Activated B cell treated with CpG ODN at 0.5 μM for 24 hours (primary cell): ENCODE data around the gene EPHA1. TPM values are rescaled to one million over a fixed set of nuclear protein-coding genes. Genes with fewer than 3 reads are reported as not detected.
"Not testable (repeated sequence)": the region's sequence is repeated elsewhere in the genome, so short reads cannot be mapped to it uniquely, and the experiment has no call there.

Experiments used
- ATAC-seq: fragments of 200-7000 bp; cut with Tn5 transposase; one replicate; pipeline ENCODE4 v1.10.0; 2021; ENCODE audit warnings: low read depth, mild to moderate bottlenecking, moderate library complexity
- CTCF ChIA-PET: fragments of 350-600 bp; sonication (Branson Sonifier 250); formaldehyde crosslinking; loops from one replicate; lab custom pipeline; 2021; ENCODE audit warnings: antibody characterized with exemption; lab: Charles Lee
- POLR2A ChIA-PET: fragments of 350-600 bp; sonication (Branson Sonifier 250); formaldehyde crosslinking; loops from one replicate; lab custom pipeline; 2021; ENCODE audit warnings: antibody characterized with exemption; lab: Charles Lee
- DNase-seq: peaks from one replicate; pipeline ENCODE4 v3.0.0; 2022
- H3K27ac Mint-ChIP-seq: one replicate; pipeline ENCODE4 v1.8.0; 2020; ENCODE audit warnings: mixed read lengths
- H3K27me3 Mint-ChIP-seq: one replicate; pipeline ENCODE4 v1.8.0; 2021; ENCODE audit warnings: mixed read lengths
- H3K36me3 Mint-ChIP-seq: one replicate; pipeline ENCODE4 v1.8.0; 2021; ENCODE audit warnings: low read depth, mixed read lengths
- H3K4me1 Mint-ChIP-seq: one replicate; pipeline ENCODE4 v1.8.0; 2021; ENCODE audit warnings: mixed read lengths
- H3K4me3 Mint-ChIP-seq: one replicate; pipeline ENCODE4 v1.8.0; 2020; ENCODE audit warnings: mild to moderate bottlenecking, mixed read lengths
- H3K9me3 Mint-ChIP-seq: one replicate; pipeline ENCODE4 v1.8.0; 2020; ENCODE audit warnings: mixed read lengths
- intact Hi-C: fragments of 100-400 bp; cut with micrococcal nuclease; formaldehyde crosslinking; loops from one replicate; pipeline ENCODE4 v1.15.1; 2024
- total RNA-seq: library from RNA; stranded (reverse); gene quantifications from 2 replicates; pipeline ENCODE4 v1.2.3, GENCODE V29; 2022
- TF ChIP-seq, protein P1 (sequence below): fragments of 200-600 bp; IDR thresholded peaks from one replicate; pipeline ENCODE4 v1.8.0; 2022; ENCODE audit warnings: antibody characterized with exemption, mild to moderate bottlenecking

EPHA1 gene
- total RNA-seq, 1 donor from 2014 or later, result not detected

DNA sequence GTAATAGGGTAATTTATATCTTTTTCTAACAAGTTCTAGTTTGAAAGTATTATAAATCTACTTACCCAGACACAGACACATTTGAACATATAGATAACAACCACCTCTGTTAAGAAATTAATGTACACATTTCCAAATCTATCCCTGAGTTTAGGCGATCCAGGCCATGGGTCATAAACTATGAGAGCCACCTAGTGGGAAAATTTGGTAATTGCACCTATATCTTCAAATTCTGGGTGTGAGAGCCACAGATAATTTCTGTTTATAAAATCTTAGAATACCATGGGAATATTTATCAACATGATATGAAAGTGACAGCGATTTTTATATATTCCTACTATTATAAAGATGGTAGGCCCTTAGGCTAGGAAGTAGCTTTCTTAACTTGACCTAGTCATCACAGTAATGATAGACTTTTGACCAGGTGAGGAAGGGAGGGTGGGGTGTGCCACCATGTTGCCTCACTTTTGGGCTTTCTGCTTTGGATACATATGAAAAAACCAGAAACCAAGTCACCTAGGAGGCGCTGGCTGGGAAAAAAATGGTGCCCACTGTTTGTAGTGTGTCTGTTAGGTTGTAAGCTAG is 8.0 kb upstream of the EPHA1 start:
- intact Hi-C loops, result loop anchor here (1.0 to 5.0 kb wide), 4 partner anchors 36 to 711 kb away; no protein-coding TSS in a partner anchor
- H3K27me3 Mint-ChIP-seq, result peaks cover 37% of the 10 kb centered on the region
- H3K36me3 Mint-ChIP-seq, result no peaks in the 10 kb centered on the region
- ATAC-seq, result no peak
- CTCF ChIA-PET, result interaction anchor here (0.7 to 5.2 kb wide), 12 partner anchors 9 to 711 kb away, joined by 3 to 118 read pairs (median 4); no protein-coding TSS in a partner anchor
- peaks cover 4% of the 10 kb centered on the region for H3K9me3 Mint-ChIP-seq
- TF ChIP-seq, protein P1, sequence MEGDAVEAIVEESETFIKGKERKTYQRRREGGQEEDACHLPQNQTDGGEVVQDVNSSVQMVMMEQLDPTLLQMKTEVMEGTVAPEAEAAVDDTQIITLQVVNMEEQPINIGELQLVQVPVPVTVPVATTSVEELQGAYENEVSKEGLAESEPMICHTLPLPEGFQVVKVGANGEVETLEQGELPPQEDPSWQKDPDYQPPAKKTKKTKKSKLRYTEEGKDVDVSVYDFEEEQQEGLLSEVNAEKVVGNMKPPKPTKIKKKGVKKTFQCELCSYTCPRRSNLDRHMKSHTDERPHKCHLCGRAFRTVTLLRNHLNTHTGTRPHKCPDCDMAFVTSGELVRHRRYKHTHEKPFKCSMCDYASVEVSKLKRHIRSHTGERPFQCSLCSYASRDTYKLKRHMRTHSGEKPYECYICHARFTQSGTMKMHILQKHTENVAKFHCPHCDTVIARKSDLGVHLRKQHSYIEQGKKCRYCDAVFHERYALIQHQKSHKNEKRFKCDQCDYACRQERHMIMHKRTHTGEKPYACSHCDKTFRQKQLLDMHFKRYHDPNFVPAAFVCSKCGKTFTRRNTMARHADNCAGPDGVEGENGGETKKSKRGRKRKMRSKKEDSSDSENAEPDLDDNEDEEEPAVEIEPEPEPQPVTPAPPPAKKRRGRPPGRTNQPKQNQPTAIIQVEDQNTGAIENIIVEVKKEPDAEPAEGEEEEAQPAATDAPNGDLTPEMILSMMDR, result peak; percentile 58
- no peaks in the 10 kb centered on the region for H3K4me1 Mint-ChIP-seq
- H3K27ac Mint-ChIP-seq, result no peak overlapping the region
- DNase-seq, result no peak
- no peak overlapping the region for H3K4me3 Mint-ChIP-seq
- POLR2A ChIA-PET, result interaction anchor here (0.7 to 1.1 kb wide), 2 partner anchors 9 to 36 kb away, joined by 3 read pairs; no protein-coding TSS in a partner anchor

DNA sequence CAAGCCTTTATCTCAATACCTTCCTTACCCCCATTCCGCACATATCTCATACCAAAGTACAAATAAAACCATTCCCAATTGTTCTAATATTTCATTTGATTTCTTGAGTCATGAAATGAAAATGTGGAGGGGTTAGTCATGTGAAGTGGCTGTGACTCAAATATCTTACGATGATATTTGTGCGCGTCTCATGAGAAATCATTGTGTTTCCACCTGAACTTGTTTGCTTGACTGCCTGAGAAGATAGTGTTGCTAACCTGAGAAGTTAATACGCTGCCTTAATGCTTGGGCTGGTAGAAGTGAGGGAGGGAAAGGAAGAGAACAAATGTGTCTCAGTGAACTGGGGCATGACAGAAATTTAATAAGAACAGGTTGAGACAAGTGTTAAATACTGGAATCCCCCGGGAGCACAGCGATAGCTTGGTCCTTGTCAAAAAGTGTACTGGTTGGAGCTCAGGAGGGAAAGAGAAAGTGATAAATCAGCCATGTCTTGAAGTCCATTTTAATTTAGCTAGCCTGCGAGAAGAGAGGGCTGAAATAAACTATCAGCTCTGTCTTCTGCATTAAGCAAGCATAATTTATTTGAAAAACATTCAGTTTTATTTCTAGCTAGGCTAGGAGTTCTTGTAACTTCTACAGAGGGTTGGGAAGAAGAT is 7.2 kb upstream of the EPHA1 start:
- Mint-ChIP-seq H3K9me3 (peaks cover 4% of the 10 kb centered on the region), H3K27me3 (peaks cover 39% of the 10 kb centered on the region), H3K4me1 (no peaks in the 10 kb centered on the region), H3K4me3 (no peak overlapping the region), H3K27ac (no peak overlapping the region), H3K36me3 (no peaks in the 10 kb centered on the region)
- ChIA-PET POLR2A (interaction anchor here (0.5 to 1.1 kb wide), 4 partner anchors 8 to 35 kb away, joined by 3 to 4 read pairs (median 3); no protein-coding TSS in a partner anchor), CTCF (interaction anchor here (0.7 to 5.2 kb wide), 13 partner anchors 8 to 712 kb away, joined by 3 to 118 read pairs (median 4); no protein-coding TSS in a partner anchor)
- intact Hi-C loops, result loop anchor here (1.0 to 5.0 kb wide), 4 partner anchors 36 to 711 kb away; no protein-coding TSS in a partner anchor
- DNase-seq, result no peak
- no peak for ATAC-seq
- TF ChIP-seq, protein P1, result no peak

DNA sequence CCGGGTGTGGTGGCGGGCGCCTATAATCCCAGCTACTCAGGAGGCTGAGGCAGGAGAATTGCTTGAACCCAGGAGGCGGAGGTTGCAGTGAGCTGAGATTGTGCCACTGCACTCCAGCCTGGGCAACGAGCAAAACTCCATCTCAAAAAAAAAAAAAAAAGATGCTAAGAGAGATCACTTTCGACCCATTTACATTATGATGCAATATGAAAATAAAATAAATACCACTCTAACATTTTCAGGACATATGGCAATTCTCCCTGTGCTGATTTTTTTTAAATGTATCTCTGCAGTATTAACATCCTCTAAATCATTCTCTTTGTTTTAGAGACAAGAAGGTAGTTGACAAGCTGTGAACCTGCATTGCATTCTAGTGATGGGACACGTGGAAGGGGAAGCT is 6.6 kb upstream of the EPHA1 start:
- not testable (repeated sequence) for H3K4me3 Mint-ChIP-seq, ATAC-seq, H3K9me3 Mint-ChIP-seq, H3K4me1 Mint-ChIP-seq, DNase-seq, H3K36me3 Mint-ChIP-seq, H3K27ac Mint-ChIP-seq
- H3K27me3 Mint-ChIP-seq, result peaks cover 45% of the 10 kb centered on the region
- CTCF ChIA-PET, result interaction anchor here (1.0 to 5.2 kb wide), 4 partner anchors 10 to 175 kb away, joined by 3 to 118 read pairs (median 4); no protein-coding TSS in a partner anchor
- intact Hi-C loops, result loop anchor here (5.0 kb wide), 1 partner anchor 108 kb away; no protein-coding TSS in a partner anchor
- POLR2A ChIA-PET, result interaction anchor here (0.7 kb wide), 1 partner anchor 33 kb away, joined by 4 read pairs; no protein-coding TSS in a partner anchor

DNA sequence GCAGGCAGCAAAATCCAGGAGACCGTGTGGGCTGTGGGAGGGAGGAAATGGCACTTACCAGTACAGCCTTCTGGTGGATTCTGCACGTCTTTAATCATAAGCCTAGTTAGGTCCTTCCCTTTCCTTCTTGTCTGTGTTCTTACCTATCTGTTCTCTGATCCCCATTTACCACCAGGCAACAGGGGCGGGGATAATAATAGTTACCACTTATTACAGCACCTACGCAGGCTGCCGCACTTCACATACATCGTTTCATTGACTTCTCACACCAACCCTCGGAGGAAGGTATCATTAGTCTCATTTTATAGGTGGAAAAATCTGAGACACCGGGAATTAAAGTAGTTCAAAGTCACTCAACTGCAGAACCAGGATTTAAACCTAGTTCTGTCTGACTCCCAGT is 4.5 kb upstream of the EPHA1 start:
- H3K36me3 Mint-ChIP-seq, result no peaks in the 10 kb centered on the region
- ChIA-PET POLR2A (no interaction called here), CTCF (no interaction called here)
- DNase-seq, result no peak
- no peaks in the 10 kb centered on the region for H3K9me3 Mint-ChIP-seq
- TF ChIP-seq, protein P1, result no peak
- no peak for ATAC-seq
- H3K4me3 Mint-ChIP-seq, result no peak overlapping the region
- no peak overlapping the region for H3K27ac Mint-ChIP-seq
- intact Hi-C loops, result no loop called here
- H3K27me3 Mint-ChIP-seq, result peaks cover 53% of the 10 kb centered on the region
- peaks cover 23% of the 10 kb centered on the region for H3K4me1 Mint-ChIP-seq

DNA sequence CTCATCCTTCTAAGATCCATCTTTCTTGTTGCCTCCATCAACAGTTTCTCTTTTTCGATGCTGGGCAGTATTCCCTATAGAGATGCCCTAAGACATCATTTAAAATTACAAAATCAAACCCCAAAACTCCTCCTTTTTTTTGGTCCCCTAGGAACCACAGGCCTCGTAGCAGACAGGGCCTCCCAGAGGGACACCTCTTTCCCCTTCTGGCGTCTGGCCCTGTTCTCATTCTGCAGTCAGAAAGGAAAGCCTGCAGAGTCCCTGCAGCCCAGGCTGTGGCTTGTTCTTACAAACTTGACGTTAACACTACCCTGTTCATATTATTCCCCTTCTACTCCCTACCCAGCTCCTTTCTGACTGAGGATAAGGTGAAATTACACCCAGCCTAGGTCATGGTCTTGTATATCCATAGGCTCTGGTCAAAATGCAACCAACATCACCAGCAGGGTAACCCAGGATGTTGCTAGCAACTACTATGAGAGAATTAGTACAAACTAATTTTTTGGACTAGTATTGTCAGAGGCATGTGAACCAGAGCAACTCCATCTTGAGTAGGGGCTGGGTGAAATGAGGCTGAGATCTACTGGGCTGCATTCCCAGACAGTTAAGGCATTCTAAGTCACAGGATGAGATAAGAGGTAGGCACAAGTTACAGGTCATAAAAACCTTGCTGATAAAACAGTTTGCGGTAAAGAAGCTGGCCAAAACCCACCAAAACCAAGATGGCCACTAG is 3.5 kb upstream of the EPHA1 start:
- intact Hi-C loops, result no loop called here
- peaks cover 50% of the 10 kb centered on the region for H3K27me3 Mint-ChIP-seq
- TF ChIP-seq, protein P1, result no peak
- DNase-seq (no peak), ATAC-seq (no peak)
- no peak overlapping the region for H3K4me3 Mint-ChIP-seq
- ChIA-PET CTCF (interaction anchor here (1.4 kb wide), 1 partner anchor 173 kb away, joined by 4 read pairs; no protein-coding TSS in a partner anchor), POLR2A (no interaction called here)
- peaks cover 29% of the 10 kb centered on the region for H3K4me1 Mint-ChIP-seq
- H3K27ac Mint-ChIP-seq, result no peak overlapping the region
- H3K36me3 Mint-ChIP-seq, result no peaks in the 10 kb centered on the region
- H3K9me3 Mint-ChIP-seq, result no peaks in the 10 kb centered on the region
